ENCODE results near the gene IPCEF1.
A peak's percentile ranks its signal among the peaks of the same experiment; 100 is the strongest.

IPCEF1 gene

GRCh38 chr6:154292855-154293519, 63.6 kb downstream of the IPCEF1 start:
- DNase-seq (ENCODE audit: low spot score) = peak; percentile 49

GRCh38 chr6:154292066-154292465, 64.5 kb downstream of the IPCEF1 start:
- no peak for DNase-seq (ENCODE audit: low spot score)

- DNase-seq (ENCODE audit: low spot score) = no peak
Measured at GRCh38 chr6:154289818-154290508, 66.6 kb downstream of the IPCEF1 start.

GRCh38 chr6:154285826-154286225, 70.8 kb downstream of the IPCEF1 start:
- DNase-seq (ENCODE audit: low spot score) = no peak

GRCh38 chr6:154284313-154284853, 72.2 kb downstream of the IPCEF1 start:
- DNase-seq (ENCODE audit: low spot score) = no peak

GRCh38 chr6:154280521-154280920, 76.1 kb downstream of the IPCEF1 start:
- no peak for DNase-seq (ENCODE audit: low spot score)

GRCh38 chr6:154277629-154278017, 79.0 kb downstream of the IPCEF1 start:
- no peak for DNase-seq (ENCODE audit: low spot score)

GRCh38 chr6:154276810-154277628, 79.6 kb downstream of the IPCEF1 start:
- DNase-seq (ENCODE audit: low spot score) = peak; percentile 30

GRCh38 chr6:154274168-154274567, 82.4 kb downstream of the IPCEF1 start:
- DNase-seq (ENCODE audit: low spot score) = no peak

- no peak for DNase-seq (ENCODE audit: low spot score)
Measured at GRCh38 chr6:154268486-154268885, 88.1 kb downstream of the IPCEF1 start.

- no peak for DNase-seq (ENCODE audit: low spot score)
Measured at GRCh38 chr6:154267508-154268106, 89.0 kb downstream of the IPCEF1 start.

GRCh38 chr6:154266560-154267099, 90.0 kb downstream of the IPCEF1 start:
- no peak for DNase-seq (ENCODE audit: low spot score)

GRCh38 chr6:154261688-154262397, 94.8 kb downstream of the IPCEF1 start:
- no peak for DNase-seq (ENCODE audit: low spot score)

- DNase-seq (ENCODE audit: low spot score) = no peak
Measured at GRCh38 chr6:154258064-154258757, 98.4 kb downstream of the IPCEF1 start.

GRCh38 chr6:154257067-154257466, 99.5 kb downstream of the IPCEF1 start:
- no peak for DNase-seq (ENCODE audit: low spot score)

- DNase-seq (ENCODE audit: low spot score) = no peak
Measured at GRCh38 chr6:154252678-154253077, 103.9 kb downstream of the IPCEF1 start.

GRCh38 chr6:154251116-154251515, 105.5 kb downstream of the IPCEF1 start:
- DNase-seq (ENCODE audit: low spot score) = no peak

- DNase-seq (ENCODE audit: low spot score) = no peak
Measured at GRCh38 chr6:154249499-154250298, 106.9 kb downstream of the IPCEF1 start.

- DNase-seq (ENCODE audit: low spot score) = no peak
Measured at GRCh38 chr6:154247119-154247861, 109.3 kb downstream of the IPCEF1 start.
